GM12892 (cell line): ENCODE measurements around the gene GLP2R.

ENCODE experiments used
- POLR2A ChIP-seq: IDR thresholded peaks from 2 replicates; pipeline ENCODE4 v1.6.1; 2011; ENCODE audit warnings: low read depth, low read length, control low read depth
- POLR2AphosphoS5 ChIP-seq: IDR thresholded peaks from 2 replicates; pipeline ENCODE4 v1.6.1; 2011; ENCODE audit warnings: low read depth, low read length, control low read depth

DNA sequence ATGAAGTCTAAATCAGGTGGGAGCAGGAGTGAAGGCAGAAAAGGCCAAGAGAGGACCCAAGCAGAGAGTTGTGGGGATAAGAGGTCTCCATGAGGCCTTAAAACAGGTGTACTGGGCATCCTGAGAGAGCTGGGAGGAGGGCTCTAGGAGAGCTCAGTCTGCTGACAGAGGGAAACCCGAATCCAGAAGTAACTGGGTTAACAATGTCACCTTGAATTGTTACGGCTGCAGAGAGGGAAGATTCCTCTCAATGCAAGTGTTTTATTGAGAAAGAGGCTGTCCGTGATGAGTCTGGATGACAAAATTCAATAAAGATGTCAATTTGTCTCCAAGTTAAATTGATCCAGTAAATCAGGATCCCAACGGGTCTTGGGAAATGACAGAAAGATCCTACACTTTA lies 42.7 kb upstream of the GLP2R start:
- TF ChIP-seq POLR2A: no peak
- TF ChIP-seq POLR2AphosphoS5: no peak
